Measurements from ENCODE around the gene STAT6.

STAT6 gene

GRCh38 chr12:57049890-57050289 lies 61.3 kb downstream of the STAT6 start, which contains the start of gene MYO1A:
TSS of gene MYO1A (minus strand) at chr12:57050129. CDS start at chr12:57048323, 1,806 bp downstream.
- no peak for TF ChIP-seq CTCF (conservative IDR thresholded peaks at IDR 0.05; ENCODE audit: low read depth, low read length)
- no peak within 1 kb of the TSS for H3K4me3 ChIP-seq (ENCODE audit: low read depth, low read length)
- DNase-seq (ENCODE audit: low read depth) = peak; percentile 19

GRCh38 chr12:57049119-57049446 lies 62.1 kb downstream of the STAT6 start:
- H3K4me3 ChIP-seq (ENCODE audit: low read depth, low read length) = no peak overlapping the region
- DNase-seq (ENCODE audit: low read depth) = no peak
- TF ChIP-seq CTCF (conservative IDR thresholded peaks at IDR 0.05; ENCODE audit: low read depth, low read length) = no peak

- TF ChIP-seq CTCF (conservative IDR thresholded peaks at IDR 0.05; ENCODE audit: low read depth, low read length) = no peak
- H3K4me3 ChIP-seq (ENCODE audit: low read depth, low read length) = no peak overlapping the region
- no peak for DNase-seq (ENCODE audit: low read depth)
Measured at GRCh38 chr12:57048423-57049118, 62.6 kb downstream of the STAT6 start.

- no peak overlapping the region for H3K4me3 ChIP-seq (ENCODE audit: low read depth, low read length)
- TF ChIP-seq CTCF (conservative IDR thresholded peaks at IDR 0.05; ENCODE audit: low read depth, low read length) = no peak
- no peak for DNase-seq (ENCODE audit: low read depth)
Measured at GRCh38 chr12:57047981-57048380, 63.2 kb downstream of the STAT6 start.

GRCh38 chr12:57046947-57047890 lies 63.9 kb downstream of the STAT6 start:
- no peak for TF ChIP-seq CTCF (conservative IDR thresholded peaks at IDR 0.05; ENCODE audit: low read depth, low read length)
- DNase-seq (ENCODE audit: low read depth) = no peak
- H3K4me3 ChIP-seq (ENCODE audit: low read depth, low read length) = no peak overlapping the region

- H3K4me3 ChIP-seq (ENCODE audit: low read depth, low read length) = no peak overlapping the region
- TF ChIP-seq CTCF (conservative IDR thresholded peaks at IDR 0.05; ENCODE audit: low read depth, low read length) = no peak
- no peak for DNase-seq (ENCODE audit: low read depth)
Measured at GRCh38 chr12:57046086-57046791, 64.9 kb downstream of the STAT6 start.
